GM23248 (cell line): ENCODE results near the gene RAP2B.

ENCODE experiments used
- EZH2 ChIP-seq: fragments of 200-600 bp; sonication (generic); IDR thresholded peaks from 2 replicates; pipeline ENCODE4 v1.6.1; 2018; ENCODE audit warnings: antibody characterized with exemption, mild to moderate bottlenecking; ENCODE audit not compliant: insufficient read depth, poor library complexity, severe bottlenecking
- EZH2phosphoT487 ChIP-seq: fragments of 200-600 bp; sonication (generic); IDR thresholded peaks from 2 replicates; pipeline ENCODE4 v1.6.1; 2018; ENCODE audit warnings: antibody characterized with exemption, moderate library complexity, mild to moderate bottlenecking, low read depth; ENCODE audit not compliant: insufficient read depth

DNA sequence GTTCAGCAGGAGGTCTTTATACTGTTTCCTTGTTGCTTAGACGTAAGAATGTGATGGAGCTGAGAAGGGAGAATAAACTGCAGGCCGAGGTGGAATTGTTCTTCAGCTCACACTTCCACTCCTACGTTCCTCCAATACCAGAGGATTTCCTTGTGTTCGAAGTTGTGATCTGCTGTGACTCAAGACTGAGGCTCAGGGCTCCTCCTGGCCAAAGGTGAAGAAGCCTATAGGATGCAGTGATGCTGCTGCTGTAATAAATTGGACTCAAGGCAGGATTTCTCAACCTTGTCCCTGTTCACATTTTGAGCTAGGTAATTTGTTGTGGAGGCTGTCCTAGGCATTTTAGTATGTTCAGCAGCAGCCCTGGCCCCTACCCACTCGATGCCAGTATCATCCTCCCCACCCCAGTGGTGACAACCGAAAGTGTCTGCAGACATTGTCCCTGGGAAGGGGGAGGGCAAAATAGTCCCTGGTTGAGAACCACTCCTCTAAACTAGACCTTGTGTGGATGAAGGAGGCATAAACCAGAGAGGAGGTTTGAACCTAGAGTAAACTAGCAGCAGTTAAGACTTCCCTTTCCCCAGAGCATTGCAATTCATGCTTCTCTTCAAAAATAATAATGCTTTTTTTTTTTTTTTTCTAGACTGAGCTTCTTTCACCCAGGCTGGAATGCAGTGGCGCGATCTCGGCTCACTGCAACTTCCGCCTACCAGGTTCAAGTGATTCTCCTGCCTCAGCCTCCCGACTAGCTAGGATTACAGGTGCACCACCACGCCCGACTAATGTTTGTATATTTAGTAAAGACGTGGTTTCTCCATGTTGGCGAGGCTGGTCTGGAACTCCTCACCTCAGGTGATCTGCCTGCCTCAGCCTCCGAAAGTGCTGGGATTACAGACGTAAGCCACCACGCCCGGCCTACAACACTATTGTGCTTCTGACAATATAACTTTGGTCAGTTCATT lies 11.1 kb downstream of the RAP2B start:
- no peak for TF ChIP-seq EZH2
- no peak for TF ChIP-seq EZH2phosphoT487
